Adipocyte (in vitro differentiated cells): Measurements from ENCODE around the gene DPYSL4.

Source experiments
- DNase-seq: peaks from one replicate; pipeline ENCODE4 v3.0.0-alpha.2; 2015; ENCODE audit warnings: low read depth
- H3K27me3 ChIP-seq: replicated peaks from 2 replicates; pipeline ENCODE4 v1.7.0; 2013; ENCODE audit warnings: mild to moderate bottlenecking, low read length, moderate library complexity; ENCODE audit not compliant: control insufficient read depth, insufficient read depth
- H3K36me3 ChIP-seq: 2 replicates; pipeline ENCODE4 v1.7.0; 2013; ENCODE audit warnings: low read length, mild to moderate bottlenecking, moderate library complexity; ENCODE audit not compliant: control insufficient read depth, insufficient read depth, severe bottlenecking
- H3K4me1 ChIP-seq: 2 replicates; pipeline ENCODE4 v1.7.0; 2013; ENCODE audit warnings: mild to moderate bottlenecking, low read length, moderate library complexity; ENCODE audit not compliant: control insufficient read depth, insufficient read depth
- H3K4me3 ChIP-seq: 2 replicates; pipeline ENCODE4 v1.7.0; 2013; ENCODE audit warnings: mild to moderate bottlenecking, low read length, moderate library complexity
- H3K9ac ChIP-seq: 2 replicates; pipeline ENCODE4 v1.7.0; 2013; ENCODE audit warnings: mild to moderate bottlenecking, low read length, moderate library complexity
- H3K9me3 ChIP-seq: 2 replicates; pipeline ENCODE4 v1.7.0; 2013; ENCODE audit warnings: mild to moderate bottlenecking, low read length, moderate library complexity; ENCODE audit not compliant: control insufficient read depth

The DPYSL4 gene

DNA sequence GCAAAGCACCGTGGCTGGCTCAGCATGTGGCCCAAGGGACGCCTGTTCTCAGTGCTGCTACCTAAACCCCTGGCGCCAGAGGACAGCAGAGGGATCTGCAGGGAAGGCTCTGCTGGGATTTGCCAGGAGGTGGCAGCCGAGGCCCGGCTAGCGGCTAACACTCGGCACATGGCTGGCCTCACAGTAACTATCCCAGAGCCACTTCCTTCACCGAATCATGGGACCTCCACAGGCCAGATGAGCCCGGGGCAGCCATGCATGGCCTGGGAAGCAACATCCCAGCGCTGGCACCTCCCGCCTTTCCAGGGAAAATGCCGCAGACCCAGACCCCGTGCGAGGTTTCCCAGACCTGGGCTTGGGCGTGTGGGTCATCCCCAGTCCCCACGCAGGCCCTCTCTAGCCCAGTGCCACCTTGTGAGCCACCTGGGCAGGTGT, 36.4 kb downstream of the DPYSL4 start:
- no peak overlapping the region for H3K9ac ChIP-seq
- H3K4me3 ChIP-seq = no peak overlapping the region
- no peaks in the 10 kb centered on the region for H3K27me3 ChIP-seq
- no peaks in the 10 kb centered on the region for H3K9me3 ChIP-seq
- no peaks in the 10 kb centered on the region for H3K4me1 ChIP-seq
- no peaks in the 10 kb centered on the region for H3K36me3 ChIP-seq
- peak; percentile 93 for DNase-seq

DNA sequence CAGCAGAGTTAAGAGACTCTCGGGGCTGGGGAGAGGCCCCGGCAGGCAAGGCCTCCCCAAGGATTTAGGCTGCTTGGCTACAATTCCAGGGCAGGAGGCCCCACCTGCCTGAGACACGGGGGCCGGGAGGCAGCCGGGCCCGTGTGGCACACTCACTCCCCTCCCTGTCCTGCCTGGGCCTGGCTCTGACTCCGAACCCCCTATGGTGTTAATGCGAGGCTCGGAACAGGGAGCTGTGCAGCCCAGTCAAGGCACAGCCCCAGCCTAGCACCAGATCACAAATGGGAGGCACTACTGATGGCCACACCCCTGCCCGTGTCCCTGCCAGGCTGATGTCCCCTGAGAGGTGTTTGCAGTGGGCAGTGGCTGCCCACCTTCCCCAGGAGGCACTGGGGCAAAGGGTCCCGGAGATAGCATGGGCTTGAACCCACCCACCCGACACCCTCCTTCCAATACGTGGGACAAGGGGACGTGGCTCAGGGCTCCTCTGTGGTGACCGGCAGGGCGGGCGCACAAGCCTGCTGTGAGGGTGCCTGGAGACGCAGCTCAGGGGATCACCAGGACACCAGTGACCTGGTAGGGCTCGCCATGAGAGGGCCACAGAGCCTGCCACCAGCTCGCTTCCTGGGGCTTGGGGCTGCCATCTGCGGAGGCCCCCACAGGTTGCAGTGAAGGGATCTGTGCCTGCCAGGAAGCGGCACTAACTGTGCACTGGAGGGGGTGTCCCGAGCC, 37.0 kb downstream of the DPYSL4 start:
- DNase-seq = no peak
- H3K9me3 ChIP-seq = no peaks in the 10 kb centered on the region
- H3K4me3 ChIP-seq = no peak overlapping the region
- H3K9ac ChIP-seq = no peak overlapping the region
- no peaks in the 10 kb centered on the region for H3K36me3 ChIP-seq
- H3K27me3 ChIP-seq = no peaks in the 10 kb centered on the region
- no peaks in the 10 kb centered on the region for H3K4me1 ChIP-seq

DNA sequence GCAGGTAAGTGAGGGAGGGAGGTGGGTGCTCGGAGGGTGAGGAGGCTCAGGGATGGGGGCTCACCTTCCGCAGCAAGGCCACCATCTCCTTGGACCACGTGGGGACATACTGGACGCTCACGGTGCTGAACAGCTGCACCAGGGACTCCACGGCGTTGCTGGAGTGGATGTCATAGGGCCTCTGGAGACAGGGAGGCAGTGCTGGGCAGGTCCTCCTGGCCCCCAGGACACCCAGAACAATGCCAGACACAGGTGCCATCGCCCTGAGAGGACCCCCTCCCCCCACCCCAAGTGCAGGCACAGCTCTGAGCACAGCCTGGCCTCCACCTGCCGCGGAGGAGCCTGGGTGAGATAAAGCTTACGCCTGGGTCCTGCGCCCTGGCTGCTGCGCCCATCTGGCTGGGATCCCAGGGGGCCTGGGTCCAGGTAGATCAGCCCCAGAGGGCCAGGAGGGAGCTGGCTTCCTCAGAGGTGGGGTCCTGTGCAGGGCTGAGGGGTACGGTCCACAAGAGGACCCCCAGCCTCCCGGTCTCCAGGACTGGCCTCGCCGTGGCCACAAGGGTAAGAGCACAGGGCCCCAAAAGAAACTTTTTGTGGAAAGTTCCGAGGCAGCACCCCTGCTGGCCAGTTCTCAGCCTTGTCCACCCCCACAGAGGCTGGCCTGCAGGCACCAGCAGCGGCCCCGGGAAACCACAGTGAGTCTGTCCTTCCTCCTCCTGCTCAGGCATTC, 37.8 kb downstream of the DPYSL4 start:
- no peak overlapping the region for H3K4me3 ChIP-seq
- no peaks in the 10 kb centered on the region for H3K4me1 ChIP-seq
- H3K27me3 ChIP-seq = no peaks in the 10 kb centered on the region
- H3K9me3 ChIP-seq = no peaks in the 10 kb centered on the region
- H3K9ac ChIP-seq = no peak overlapping the region
- no peaks in the 10 kb centered on the region for H3K36me3 ChIP-seq
- no peak for DNase-seq

DNA sequence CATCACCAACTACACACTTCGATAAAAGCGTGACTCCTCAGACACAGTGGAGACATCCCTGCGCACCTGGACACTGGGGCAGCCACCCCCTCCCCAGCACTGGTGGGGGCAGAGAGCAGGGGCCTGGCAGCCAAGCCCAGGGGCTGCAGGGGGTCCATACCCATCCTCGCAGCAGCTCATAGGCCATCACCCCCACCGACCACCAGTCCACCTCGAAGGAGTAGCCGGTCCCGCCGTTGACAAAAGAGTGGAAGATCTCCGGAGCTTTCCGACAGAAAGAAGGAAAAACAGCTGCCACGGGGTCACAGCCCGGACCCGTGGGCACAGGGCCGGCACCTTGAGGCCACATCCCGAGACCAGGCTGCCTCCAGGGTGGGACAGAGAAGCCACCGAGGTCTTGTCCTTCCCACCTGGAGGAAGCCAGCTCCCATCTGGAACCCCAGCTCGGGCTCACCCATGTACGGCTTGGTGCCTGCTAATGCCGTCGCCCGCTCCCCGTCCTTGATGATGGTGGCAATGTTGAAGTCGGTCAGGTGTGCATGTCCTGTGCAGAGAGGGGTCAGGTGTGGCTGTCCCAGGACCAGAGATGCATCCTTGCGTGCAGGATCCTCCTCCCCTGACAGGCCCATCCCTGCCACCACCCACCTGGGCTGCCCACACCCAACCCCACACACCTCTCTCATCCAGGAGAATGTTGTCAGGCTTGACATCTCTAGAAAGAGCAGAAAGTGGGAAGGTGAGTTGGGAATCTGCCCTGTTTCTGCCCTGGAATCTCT, 38.5 kb downstream of the DPYSL4 start:
- no peaks in the 10 kb centered on the region for H3K36me3 ChIP-seq
- H3K4me3 ChIP-seq = no peak overlapping the region
- H3K9me3 ChIP-seq = no peaks in the 10 kb centered on the region
- no peaks in the 10 kb centered on the region for H3K27me3 ChIP-seq
- H3K4me1 ChIP-seq = no peaks in the 10 kb centered on the region
- no peak for DNase-seq
- H3K9ac ChIP-seq = no peak overlapping the region

DNA sequence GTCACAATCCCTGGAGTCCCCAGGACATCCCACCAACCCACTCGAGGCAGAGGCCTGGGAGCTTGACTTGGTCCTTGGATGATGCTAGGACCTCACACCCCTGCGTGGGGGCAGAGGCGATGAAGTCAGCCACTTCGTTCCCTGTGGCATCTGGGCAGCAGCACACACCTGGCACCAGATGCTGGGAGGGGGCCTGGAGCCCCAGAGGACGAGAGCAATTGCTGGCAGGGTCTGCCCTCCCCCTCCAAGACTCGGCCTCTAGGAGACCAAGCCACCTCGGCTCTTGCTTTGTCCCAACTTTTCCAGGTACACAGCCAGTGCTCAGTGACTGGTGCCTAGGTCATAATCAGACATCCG, 39.1 kb downstream of the DPYSL4 start:
- Histone ChIP-seq H3K9me3 (no peaks in the 10 kb centered on the region), H3K27me3 (no peaks in the 10 kb centered on the region)

DNA sequence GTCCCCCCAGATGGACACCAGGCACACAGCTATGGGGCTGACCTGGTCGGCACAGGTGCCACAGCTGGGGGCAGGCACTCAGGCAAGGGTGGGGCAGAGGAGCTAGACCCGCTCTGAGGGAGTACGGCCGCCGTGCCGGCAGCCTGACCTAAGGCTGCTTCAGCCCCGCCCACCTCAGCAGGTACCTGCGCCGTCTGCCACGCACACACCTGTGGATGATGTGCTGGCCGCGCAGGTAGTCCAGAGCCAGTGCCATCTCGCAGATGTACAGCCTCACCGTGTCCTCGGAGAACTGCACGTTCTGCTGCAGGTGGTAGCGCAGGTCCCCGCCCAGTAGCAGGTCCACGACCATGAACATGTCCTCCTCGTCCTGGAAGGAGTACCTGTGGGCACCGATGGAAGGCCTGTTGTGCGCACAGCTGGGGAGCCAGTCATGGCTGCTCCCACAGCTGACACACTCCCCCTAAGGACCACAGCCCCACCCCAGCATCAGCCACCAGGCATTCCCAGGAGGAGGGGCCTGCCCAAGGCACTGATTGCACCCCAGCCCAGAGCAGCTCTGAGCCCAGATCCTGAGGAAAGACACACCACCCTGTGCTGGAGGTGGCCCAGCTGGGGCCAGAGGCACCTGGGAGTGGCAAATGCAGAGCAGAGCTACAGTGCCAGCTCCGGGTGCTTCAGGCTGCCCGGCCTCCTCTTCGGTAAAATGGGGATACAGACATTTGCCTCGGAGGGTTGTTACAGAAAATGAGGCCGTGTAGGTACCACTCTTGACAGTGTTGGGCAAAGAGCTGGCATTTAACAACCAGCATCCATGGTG, 40.0 kb downstream of the DPYSL4 start:
- H3K9ac ChIP-seq = no peak overlapping the region
- no peak for DNase-seq
- no peaks in the 10 kb centered on the region for H3K36me3 ChIP-seq
- H3K4me1 ChIP-seq = no peaks in the 10 kb centered on the region
- no peaks in the 10 kb centered on the region for H3K27me3 ChIP-seq
- H3K9me3 ChIP-seq = no peaks in the 10 kb centered on the region
- no peak overlapping the region for H3K4me3 ChIP-seq

More for the DNA sequence above, 39.1 kb downstream of the DPYSL4 start:
- no peak for DNase-seq
- Histone ChIP-seq H3K36me3 (no peaks in the 10 kb centered on the region), H3K4me1 (no peaks in the 10 kb centered on the region), H3K4me3 (no peak overlapping the region), H3K9ac (no peak overlapping the region)

DNA sequence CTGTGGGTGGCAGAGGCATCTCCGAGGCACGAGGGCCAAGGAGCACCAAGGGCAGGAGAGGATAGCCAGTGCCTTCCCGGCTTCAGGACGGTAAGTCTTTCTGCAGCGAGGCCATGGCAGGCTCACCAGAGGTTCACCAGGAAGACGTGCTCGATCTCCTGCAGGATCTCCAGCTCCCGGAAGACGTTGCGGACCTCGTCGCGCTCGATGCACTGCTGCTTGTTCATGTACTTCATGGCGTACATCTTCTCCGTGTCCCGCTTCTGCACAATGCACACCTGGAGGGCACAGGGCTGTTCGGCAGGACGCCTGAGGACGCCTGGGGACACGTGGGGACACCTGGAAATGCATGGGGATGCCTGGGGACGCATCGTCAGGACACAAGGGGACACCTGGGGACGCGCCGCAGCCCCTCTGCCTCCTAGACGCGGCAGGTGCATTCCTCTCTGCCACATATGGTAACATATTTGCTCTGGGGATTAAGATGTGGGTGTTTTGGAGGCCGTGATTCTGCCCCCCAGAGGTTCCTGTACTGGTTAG, 41.2 kb downstream of the DPYSL4 start:
- Histone ChIP-seq H3K27me3 (no peaks in the 10 kb centered on the region), H3K9ac (no peak overlapping the region), H3K4me3 (no peak overlapping the region), H3K36me3 (no peaks in the 10 kb centered on the region), H3K9me3 (no peaks in the 10 kb centered on the region), H3K4me1 (no peaks in the 10 kb centered on the region)
- no peak for DNase-seq

DNA sequence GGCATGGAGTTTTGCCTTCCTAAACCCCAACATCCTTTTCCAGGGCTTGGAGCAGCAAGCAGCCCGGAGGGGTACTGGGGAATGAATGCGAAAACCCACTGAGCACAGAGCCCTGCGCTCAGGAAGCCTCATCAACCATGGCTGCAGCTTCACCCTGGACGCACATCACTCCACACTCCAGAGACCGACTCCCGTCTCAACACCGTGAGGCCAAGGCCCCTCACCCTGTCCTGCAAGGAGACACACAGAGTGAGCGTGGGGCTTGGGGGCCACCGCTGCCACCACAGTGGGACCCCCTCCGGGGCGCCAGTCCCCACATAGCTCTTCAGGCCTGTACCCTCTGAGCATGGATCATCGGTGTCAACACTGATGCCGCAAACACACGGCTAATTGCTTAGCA, 41.9 kb downstream of the DPYSL4 start:
- Histone ChIP-seq H3K9me3 (no peaks in the 10 kb centered on the region), H3K4me1 (no peaks in the 10 kb centered on the region), H3K9ac (no peak overlapping the region), H3K4me3 (no peak overlapping the region), H3K36me3 (no peaks in the 10 kb centered on the region), H3K27me3 (no peaks in the 10 kb centered on the region)
- DNase-seq = no peak

DNA sequence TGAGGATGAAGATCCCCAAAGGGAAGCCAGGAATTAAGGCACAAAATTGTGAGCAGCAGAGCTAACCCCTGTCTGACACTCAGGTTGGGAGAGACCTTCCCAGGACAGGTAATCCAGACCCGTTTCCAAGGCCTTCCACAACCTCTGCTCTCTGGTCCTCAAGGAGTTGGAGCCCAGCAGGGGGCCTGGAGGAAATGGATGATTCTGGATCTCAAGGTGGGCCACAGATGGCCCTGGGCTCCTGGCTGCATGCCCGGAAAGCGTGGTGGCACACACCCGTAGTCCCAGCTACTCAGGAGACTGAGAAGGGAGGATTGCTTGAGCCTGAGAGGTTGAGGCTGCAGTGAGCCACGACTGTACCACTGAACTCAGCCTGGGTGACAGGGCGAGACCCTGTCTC, 42.3 kb downstream of the DPYSL4 start:
- no peaks in the 10 kb centered on the region for H3K27me3 ChIP-seq
- H3K4me3 ChIP-seq = no peak overlapping the region
- H3K4me1 ChIP-seq = no peaks in the 10 kb centered on the region
- H3K9me3 ChIP-seq = no peaks in the 10 kb centered on the region
- no peak overlapping the region for H3K9ac ChIP-seq
- DNase-seq = no peak
- no peaks in the 10 kb centered on the region for H3K36me3 ChIP-seq

DNA sequence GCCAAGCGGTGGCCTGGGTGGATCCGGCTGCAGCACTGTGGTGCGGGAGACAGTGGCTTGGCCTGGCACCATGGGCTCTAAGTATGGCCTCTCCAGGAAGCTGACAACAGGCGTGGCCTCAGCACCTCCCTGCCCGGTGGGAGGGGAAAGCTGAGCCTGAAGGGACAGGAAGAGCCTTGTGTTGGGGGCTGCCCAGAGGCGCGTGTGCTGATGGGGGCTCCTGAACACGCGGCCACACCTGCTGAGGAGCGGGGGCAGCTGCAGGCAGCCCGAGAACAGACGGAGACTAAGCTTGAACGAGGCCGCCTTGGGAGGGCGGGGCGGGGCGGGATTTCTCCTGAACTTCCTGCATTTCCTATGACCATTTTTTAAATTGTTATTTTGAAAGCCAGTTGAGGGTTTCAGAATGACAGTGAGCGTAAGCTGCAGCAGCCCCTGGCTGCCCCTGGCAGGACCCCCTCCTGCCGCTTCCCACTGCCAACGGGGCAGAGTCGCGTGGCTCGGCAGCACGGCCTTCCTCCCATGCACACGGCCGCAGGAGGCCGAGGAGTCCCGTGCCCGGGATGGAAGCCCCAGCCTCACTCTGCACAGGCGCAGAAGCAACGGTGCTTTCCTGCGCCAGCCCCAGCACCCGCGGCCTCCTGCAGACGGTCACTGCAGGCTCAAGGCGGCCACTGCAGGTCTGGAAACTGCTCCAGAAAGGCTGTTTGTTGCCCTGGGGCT, 43.2 kb downstream of the DPYSL4 start:
- Histone ChIP-seq H3K9ac (no peak overlapping the region), H3K4me1 (no peaks in the 10 kb centered on the region), H3K4me3 (no peak overlapping the region), H3K9me3 (no peaks in the 10 kb centered on the region), H3K36me3 (no peaks in the 10 kb centered on the region), H3K27me3 (no peaks in the 10 kb centered on the region)
- DNase-seq = no peak
